CD14-positive monocyte (primary cell): ENCODE results near the gene SZRD1. TPM values are rescaled to one million over a fixed set of nuclear protein-coding genes. Genes with fewer than 3 reads are reported as not detected.

Source experiments
- DNase-seq, 3 donors: peaks; one replicate each; pipeline ENCODE4 v3.0.0-alpha.2; 2011 to 2022
- H2AFZ ChIP-seq: 2 replicates; pipeline ENCODE4 v1.6.0; 2012; ENCODE audit warnings: mild to moderate bottlenecking, low read depth, low read length, inconsistent platforms; ENCODE audit not compliant: insufficient read depth, poor library complexity, severe bottlenecking
- H3K27ac ChIP-seq, 2 donors: 1 replicate in 1 of 2; 2 replicates in 1 of 2; pipeline ENCODE4 v1.5.1; 2012 to 2013; ENCODE audit warnings: low read length in 2 of 2, control low read depth in 1 of 2, inconsistent platforms in 1 of 2, low read depth in 1 of 2, mild to moderate bottlenecking in 1 of 2
- H3K27me3 ChIP-seq, 2 donors: one replicate each; pipeline versions ENCODE4 v1.6.0 to v1.6.1; 2011 to 2013; ENCODE audit warnings: low read length in 2 of 2; ENCODE audit not compliant: control insufficient read depth in 2 of 2, insufficient read depth in 2 of 2
- H3K36me3 ChIP-seq, 2 donors: replicated peaks in 1 of 2; 1 replicate in 1 of 2; 2 replicates in 1 of 2; pipeline versions ENCODE4 v1.5.1 to v1.6.1; 2012 to 2013; ENCODE audit warnings: low read length in 2 of 2, control low read depth in 1 of 2, inconsistent platforms in 1 of 2, mild to moderate bottlenecking in 1 of 2; ENCODE audit not compliant: insufficient read depth in 2 of 2, control insufficient read depth in 1 of 2
- H3K4me1 ChIP-seq, 2 donors: 1 replicate in 1 of 2; 2 replicates in 1 of 2; pipeline versions ENCODE4 v1.5.1 to v1.6.1; 2012 to 2013; ENCODE audit warnings: low read length in 2 of 2, control low read depth in 1 of 2, inconsistent platforms in 1 of 2, mild to moderate bottlenecking in 1 of 2, moderate library complexity in 1 of 2; ENCODE audit not compliant: insufficient read depth in 2 of 2, control insufficient read depth in 1 of 2
- H3K4me2 ChIP-seq: replicated peaks from 2 replicates; pipeline ENCODE3; 2012; ENCODE audit warnings: low read length, moderate library complexity, mild to moderate bottlenecking; ENCODE audit not compliant: poor library complexity, severe bottlenecking; ENCODE audit errors: extremely low read depth
- H3K4me3 ChIP-seq, 3 experiments: fragments of 200-600 bp in 1 of 3; sonication (generic) in 1 of 3; replicated peaks in 1 of 3; 1 replicate in 2 of 3; 2 replicates in 1 of 3; pipeline ENCODE4 v1.5.1; 2011 to 2013; ENCODE audit warnings: low read length in 3 of 3, mild to moderate bottlenecking in 3 of 3, control low read depth in 2 of 3, low read depth in 2 of 3, inconsistent platforms in 1 of 3, moderate library complexity in 1 of 3
- H3K79me2 ChIP-seq: 2 replicates; pipeline ENCODE4 v1.6.0; 2012; ENCODE audit warnings: mild to moderate bottlenecking, control low read depth, inconsistent platforms, low read length, moderate library complexity; ENCODE audit not compliant: insufficient read depth
- H3K9ac ChIP-seq: 2 replicates; pipeline ENCODE4 v1.6.0; 2017; ENCODE audit warnings: low read length, mild to moderate bottlenecking; ENCODE audit not compliant: insufficient read depth, poor library complexity, severe bottlenecking
- H3K9me3 ChIP-seq, 2 donors: replicated peaks in 1 of 2; 1 replicate in 1 of 2; 2 replicates in 1 of 2; pipeline versions ENCODE4 v1.5.1 to v1.6.1; 2012 to 2013; ENCODE audit warnings: low read length in 2 of 2, control low read depth in 1 of 2; ENCODE audit not compliant: control insufficient read depth in 1 of 2, insufficient read depth in 1 of 2
- H4K20me1 ChIP-seq: 2 replicates; pipeline ENCODE4 v1.6.0; 2012; ENCODE audit warnings: mild to moderate bottlenecking, low read length, control low read depth, moderate library complexity; ENCODE audit not compliant: insufficient read depth
- H3K27ac Mint-ChIP-seq, 7 donors: one replicate each; pipeline ENCODE4 v1.8.0; 2020; ENCODE audit warnings: mild to moderate bottlenecking in 7 of 7, mixed read lengths in 7 of 7, moderate library complexity in 6 of 7, inconsistent platforms in 2 of 7
- H3K27me3 Mint-ChIP-seq, 3 donors: one replicate each; pipeline ENCODE4 v1.8.0; 2021 to 2022; ENCODE audit warnings: low read depth in 3 of 3, mild to moderate bottlenecking in 3 of 3, mixed read lengths in 3 of 3, moderate library complexity in 3 of 3, inconsistent platforms in 1 of 3
- H3K36me3 Mint-ChIP-seq, 2 donors: one replicate each; pipeline ENCODE4 v1.8.0; 2020; ENCODE audit warnings: mixed read lengths in 2 of 2, inconsistent platforms in 1 of 2, mild to moderate bottlenecking in 1 of 2
- H3K4me1 Mint-ChIP-seq: one replicate; pipeline ENCODE4 v1.8.0; 2020; ENCODE audit warnings: mild to moderate bottlenecking, mixed read lengths
- H3K4me3 Mint-ChIP-seq, 2 donors: one replicate each; pipeline ENCODE4 v1.8.0; 2020; ENCODE audit warnings: mild to moderate bottlenecking in 2 of 2, mixed read lengths in 2 of 2, moderate library complexity in 1 of 2
- H3K9me3 Mint-ChIP-seq, 7 donors: one replicate each; pipeline ENCODE4 v1.8.0; 2020 to 2022; ENCODE audit warnings: mixed read lengths in 7 of 7, mild to moderate bottlenecking in 6 of 7, moderate library complexity in 6 of 7, inconsistent platforms in 2 of 7
- WGBS: methylation state at CpG from one replicate; pipeline ENCODE4 v1.1.5; 2013; ENCODE audit warnings: missing lambda C conversion rate; ENCODE audit not compliant: insufficient coverage; 5-methylcytosine and 5-hydroxymethylcytosine counted together
- intact Hi-C, 2 donors: fragments of 100-400 bp; cut with micrococcal nuclease; formaldehyde crosslinking; loops; one replicate each; pipeline versions ENCODE4 v1.15.0 to v1.15.1; 2023
- polyA plus RNA-seq, 3 donors: library from polyadenylated mRNA; depleted of rRNA in 1 of 3; unstranded in 2 of 3; stranded (reverse) in 1 of 3; fragments of 300-500 nt in 2 of 3; fragments of >200 nt in 1 of 3; fragmentation: Illumina TruSeq in 2 of 3; gene quantifications; 1 replicate in 2 of 3; 2 replicates in 1 of 3; pipeline ENCODE4 v1.2.3, GENCODE V29; 2012 to 2021
- TF ChIP-seq, protein P1 (sequence below): fragments of 200-600 bp; IDR thresholded peaks from one replicate; pipeline ENCODE4 v1.8.0; 2022; ENCODE audit warnings: antibody characterized with exemption, mild to moderate bottlenecking

SZRD1 gene
- polyA plus RNA-seq, 3 donors: 46.4 to 50.5 (median 47.2) TPM

GRCh38 chr1:16402742-16403141 lies 35.7 kb downstream of the SZRD1 start:
- Histone ChIP-seq H3K4me1 (no peaks in the 10 kb centered on the region), H3K36me3 (peaks cover 7 to 25% of the 10 kb centered on the region in 2 donors), H3K9ac (no peak overlapping the region), H3K4me2 (no peak overlapping the region), H3K27ac (no peak overlapping the region), H2AFZ (no peak overlapping the region), H3K79me2 (no peaks in the 10 kb centered on the region), H3K9me3 (no peaks in the 10 kb centered on the region), H4K20me1 (peaks cover 18% of the 10 kb centered on the region), H3K27me3 (no peaks in the 10 kb centered on the region), H3K4me3 (no peak overlapping the region)
- Mint-ChIP-seq H3K27me3 (peaks cover 0 to 6% (median 3%) of the 10 kb centered on the region in 3 donors), H3K4me1 (no peaks in the 10 kb centered on the region), H3K27ac (no peak overlapping the region), H3K4me3 (no peak overlapping the region), H3K9me3 (no peaks in the 10 kb centered on the region), H3K36me3 (peaks cover 12 to 23% of the 10 kb centered on the region in 2 donors)
- TF ChIP-seq, protein P1, sequence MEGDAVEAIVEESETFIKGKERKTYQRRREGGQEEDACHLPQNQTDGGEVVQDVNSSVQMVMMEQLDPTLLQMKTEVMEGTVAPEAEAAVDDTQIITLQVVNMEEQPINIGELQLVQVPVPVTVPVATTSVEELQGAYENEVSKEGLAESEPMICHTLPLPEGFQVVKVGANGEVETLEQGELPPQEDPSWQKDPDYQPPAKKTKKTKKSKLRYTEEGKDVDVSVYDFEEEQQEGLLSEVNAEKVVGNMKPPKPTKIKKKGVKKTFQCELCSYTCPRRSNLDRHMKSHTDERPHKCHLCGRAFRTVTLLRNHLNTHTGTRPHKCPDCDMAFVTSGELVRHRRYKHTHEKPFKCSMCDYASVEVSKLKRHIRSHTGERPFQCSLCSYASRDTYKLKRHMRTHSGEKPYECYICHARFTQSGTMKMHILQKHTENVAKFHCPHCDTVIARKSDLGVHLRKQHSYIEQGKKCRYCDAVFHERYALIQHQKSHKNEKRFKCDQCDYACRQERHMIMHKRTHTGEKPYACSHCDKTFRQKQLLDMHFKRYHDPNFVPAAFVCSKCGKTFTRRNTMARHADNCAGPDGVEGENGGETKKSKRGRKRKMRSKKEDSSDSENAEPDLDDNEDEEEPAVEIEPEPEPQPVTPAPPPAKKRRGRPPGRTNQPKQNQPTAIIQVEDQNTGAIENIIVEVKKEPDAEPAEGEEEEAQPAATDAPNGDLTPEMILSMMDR: no peak
- intact Hi-C loops: no loop called here
- 70% methylated on average over 9 of the region's 10 CpGs for WGBS
- no peak for DNase-seq

- no peaks in the 10 kb centered on the region for H3K4me1 Mint-ChIP-seq
- no peak overlapping the region for H3K27ac ChIP-seq
- H3K4me3 ChIP-seq: no peak overlapping the region
- H3K36me3 ChIP-seq: no peaks in the 10 kb centered on the region
- intact Hi-C loops: no loop called here
- no peaks in the 10 kb centered on the region for H3K27me3 ChIP-seq
- no peak overlapping the region for H3K9ac ChIP-seq
- no peak overlapping the region for H3K4me3 Mint-ChIP-seq
- H2AFZ ChIP-seq: no peak overlapping the region
- H3K36me3 Mint-ChIP-seq: no peaks in the 10 kb centered on the region
- peaks cover 0 to 1% (median 0%) of the 10 kb centered on the region in 7 donors for H3K9me3 Mint-ChIP-seq
- 95% methylated on average over 3 of the region's 5 CpGs for WGBS
- no peaks in the 10 kb centered on the region for H3K79me2 ChIP-seq
- H3K27me3 Mint-ChIP-seq: peaks cover 3 to 8% (median 3%) of the 10 kb centered on the region in 3 donors
- H4K20me1 ChIP-seq: peaks cover 3% of the 10 kb centered on the region
- TF ChIP-seq, protein P1: no peak
- H3K4me1 ChIP-seq: no peaks in the 10 kb centered on the region
- no peaks in the 10 kb centered on the region for H3K9me3 ChIP-seq
- peak overlapping the region in 1 of 7 donors; percentile 4 for H3K27ac Mint-ChIP-seq
- no peak for DNase-seq
- H3K4me2 ChIP-seq: no peak overlapping the region
Observed at GRCh38 chr1:16405441-16405840, 38.4 kb downstream of the SZRD1 start.
